ENCODE results near the gene FTCDNL1.

Gene FTCDNL1

DNA sequence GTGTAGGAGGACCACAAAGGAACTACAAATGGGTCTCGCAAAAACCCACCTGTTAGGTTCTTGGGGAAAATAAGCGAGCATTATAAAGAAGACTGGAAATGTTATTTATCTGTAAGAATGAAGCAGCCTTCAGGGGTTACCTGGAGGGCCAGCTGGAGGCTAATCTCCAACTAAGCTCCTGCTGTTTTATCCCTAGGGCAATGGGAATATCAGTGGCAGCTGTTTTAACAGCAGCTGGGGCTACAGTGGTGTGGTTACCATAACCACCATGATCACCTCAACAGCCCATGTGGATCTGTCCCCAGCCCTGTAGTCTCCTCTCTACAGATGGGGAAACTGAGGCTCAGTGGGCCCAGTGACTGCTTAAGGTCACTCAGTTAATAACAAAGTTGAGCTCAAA lies 108.1 kb downstream of the FTCDNL1 start:
- DNase-seq (ENCODE audit: low read depth), result no peak

DNA sequence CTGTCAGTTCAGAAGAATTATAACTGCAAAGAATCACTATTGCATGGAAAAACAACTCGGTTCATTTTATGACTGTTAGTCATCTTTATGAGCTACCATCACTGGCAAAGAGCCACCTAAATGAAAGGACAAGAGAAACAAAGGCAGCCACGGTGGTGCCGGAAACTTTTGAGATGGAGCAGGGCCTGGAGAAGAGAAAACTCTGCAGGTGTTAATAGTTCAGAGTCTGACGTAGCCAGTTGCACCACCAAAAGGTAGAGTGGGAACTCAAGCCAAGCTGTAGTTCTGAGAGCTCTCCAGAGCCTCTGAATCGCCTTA lies 110.9 kb downstream of the FTCDNL1 start:
- DNase-seq (ENCODE audit: low read depth), result no peak

DNA sequence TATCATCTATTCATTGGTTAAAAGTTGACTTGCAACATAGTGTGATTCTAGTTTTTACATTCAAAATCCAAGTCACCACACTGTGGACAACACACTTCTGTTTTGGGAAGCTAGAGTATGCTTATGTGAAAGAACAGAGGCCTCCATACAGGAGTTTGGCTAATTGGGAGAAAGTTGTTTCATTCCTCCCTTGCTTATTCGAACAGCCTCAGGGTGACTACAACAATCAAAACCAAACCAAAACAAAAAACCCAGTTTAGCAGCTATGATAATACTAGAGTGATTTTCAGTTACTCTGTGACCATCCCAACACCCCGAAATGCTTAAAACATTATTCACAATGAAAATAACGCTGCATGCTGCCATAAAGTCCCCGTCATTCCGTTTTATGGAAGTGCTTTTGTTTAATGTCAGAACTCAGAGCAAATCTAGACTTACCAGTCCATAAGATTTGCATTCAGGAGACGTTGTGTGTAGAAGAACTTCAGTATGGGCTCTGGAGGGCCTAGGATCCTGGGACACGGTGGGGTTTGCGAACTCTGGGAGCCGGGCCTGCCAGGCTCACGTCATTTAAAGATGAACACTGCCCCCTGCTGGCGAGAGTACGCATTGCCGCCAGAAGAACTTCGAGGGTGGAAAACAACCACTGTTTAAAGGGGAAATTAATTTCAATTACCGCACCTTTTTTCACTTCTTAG lies 111.4 kb downstream of the FTCDNL1 start:
- no peak for DNase-seq (ENCODE audit: low read depth)

DNA sequence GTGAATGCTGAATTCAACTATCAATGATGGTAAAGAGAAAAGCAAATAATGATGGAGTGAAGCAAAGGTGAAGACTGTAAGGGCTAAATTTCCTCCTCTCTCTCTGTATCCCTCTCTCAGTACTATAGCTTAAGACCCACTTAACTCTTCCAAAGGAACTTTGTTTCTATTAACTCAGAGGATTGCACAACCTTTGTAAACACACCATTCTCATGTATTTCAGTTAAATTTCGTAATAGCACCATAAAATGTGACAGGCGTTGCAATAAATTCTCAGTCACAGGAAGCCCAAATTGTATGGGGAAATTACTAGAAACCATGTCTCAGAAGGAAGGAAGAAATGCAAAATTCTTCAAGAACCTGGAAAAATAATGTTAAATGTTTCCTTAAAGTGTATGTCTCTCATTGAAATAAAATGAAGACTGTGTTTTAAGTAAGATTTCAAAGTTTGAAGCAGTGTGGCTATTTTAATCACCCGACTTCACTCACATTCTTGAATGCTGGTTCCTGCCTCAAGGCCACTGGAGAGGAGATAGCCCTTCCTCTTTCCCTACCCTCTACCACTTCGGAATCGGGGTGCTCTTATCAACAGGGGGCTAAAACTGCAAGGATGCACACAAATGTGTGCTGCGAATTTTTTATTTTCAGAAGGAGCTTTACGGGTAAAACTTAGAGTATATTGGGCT lies 112.1 kb downstream of the FTCDNL1 start:
- peak; percentile 43 for DNase-seq (ENCODE audit: low read depth)

DNA sequence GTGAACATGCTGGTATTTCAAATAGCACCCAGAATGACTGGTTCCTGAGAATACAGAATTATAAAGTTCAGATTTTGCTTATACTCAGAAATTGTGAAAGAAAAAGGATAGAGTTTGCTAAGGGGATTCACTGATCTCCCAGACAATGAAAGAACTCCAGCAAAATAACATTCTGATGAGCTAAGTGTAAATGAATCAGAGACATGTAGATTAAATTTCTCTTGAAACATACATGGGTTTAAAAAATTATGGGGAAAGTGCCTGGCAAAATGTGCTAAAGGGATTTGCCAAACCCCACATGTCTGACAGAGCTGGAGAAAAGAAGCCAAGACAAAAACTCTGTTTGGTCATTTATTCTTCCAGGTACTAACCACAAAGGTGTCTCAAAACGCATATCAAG lies 116.3 kb downstream of the FTCDNL1 start:
- no peak for DNase-seq (ENCODE audit: low read depth)

DNA sequence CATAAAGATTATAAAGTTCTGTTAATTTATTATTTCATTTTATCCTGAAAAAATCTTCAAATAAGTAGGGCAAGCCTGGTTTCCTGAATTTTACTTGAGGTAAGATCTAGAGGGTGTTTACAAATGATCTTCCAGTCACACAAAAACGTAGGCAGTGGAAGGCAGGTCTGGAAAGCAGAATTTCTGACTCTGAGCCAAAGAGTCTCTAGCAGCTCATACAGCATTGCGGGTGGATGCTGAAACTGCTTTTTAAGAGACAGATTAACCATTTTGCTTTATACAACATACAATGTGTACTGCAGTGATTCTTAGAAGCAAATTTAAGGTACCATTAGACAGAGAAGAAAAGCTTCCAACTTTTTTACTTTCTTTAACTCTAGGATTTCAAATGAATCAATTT lies 117.0 kb downstream of the FTCDNL1 start:
- no peak for DNase-seq (ENCODE audit: low read depth)

DNA sequence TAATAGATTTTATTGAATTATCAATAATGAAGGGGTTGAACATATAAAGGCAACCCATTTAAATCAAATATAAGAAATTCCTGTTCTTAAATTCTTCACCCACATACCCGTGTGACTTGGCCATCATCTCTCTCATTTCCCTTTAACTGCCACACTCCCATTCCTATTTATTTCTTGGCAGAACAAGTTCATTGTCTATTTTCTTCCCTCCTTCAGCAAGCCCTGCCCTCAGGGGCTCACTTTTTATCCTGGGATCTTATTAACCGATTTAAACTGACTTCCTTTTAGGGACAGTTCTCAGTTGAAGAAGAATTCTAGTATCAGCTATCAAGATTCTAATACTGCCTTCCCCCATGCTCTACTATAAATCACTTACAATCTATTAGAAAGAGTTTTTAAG lies 123.2 kb downstream of the FTCDNL1 start:
- no peak for DNase-seq (ENCODE audit: low read depth)

DNA sequence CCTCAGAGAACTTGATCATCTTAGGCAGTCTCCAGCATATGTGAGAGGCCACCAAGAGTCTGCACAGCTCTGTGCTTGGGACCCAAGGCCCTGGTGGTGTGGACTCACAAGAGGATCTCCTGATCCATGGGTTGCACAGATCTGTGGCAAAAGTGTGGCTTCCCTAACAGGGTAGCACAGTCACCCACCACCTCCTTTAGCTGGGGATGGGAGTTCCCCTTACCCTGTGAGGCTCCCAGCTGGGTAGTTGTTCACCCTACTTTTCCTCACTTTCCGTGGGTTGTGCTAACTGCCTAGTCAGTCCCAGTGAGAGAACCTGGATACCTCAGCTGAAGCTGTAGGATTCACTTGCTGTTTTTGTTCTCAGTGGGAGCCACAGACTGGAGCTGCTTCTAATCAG lies 123.7 kb downstream of the FTCDNL1 start:
- DNase-seq (ENCODE audit: low read depth), result no peak

DNA sequence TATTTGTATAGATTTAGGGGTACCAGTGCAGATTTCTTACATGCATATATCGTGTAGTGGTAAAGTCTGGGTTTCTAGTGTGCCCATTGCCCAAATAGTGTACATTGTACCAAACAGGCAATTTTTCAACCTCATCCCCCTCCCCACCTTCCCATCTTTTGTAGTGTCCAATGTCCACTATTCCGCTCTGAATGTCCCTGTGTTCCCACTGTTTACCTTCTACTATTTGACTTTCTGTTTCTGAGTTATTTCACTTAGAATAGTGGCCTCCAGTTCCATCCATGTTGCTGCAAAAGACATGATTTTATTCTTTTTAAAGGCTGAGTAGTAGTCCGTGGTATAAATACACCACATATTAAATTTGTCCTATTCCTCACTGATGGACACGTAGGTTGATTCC lies 132.9 kb downstream of the FTCDNL1 start:
- DNase-seq (ENCODE audit: low read depth), result no peak

DNA sequence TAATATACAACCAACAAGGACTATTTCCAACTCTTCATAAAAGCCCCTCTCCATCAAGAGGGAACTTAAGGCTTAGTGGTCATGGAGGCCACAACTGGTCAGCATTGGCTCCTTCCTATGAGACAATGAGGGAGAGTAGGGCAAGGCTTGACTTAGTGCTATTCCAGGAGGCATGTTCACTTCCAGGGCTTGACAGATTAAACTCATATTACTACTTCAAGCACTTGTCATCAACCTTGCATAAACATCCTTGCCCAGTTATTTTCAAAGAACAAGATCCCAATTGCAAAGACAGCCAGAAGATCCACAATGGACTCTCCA lies 133.4 kb downstream of the FTCDNL1 start:
- no peak for DNase-seq (ENCODE audit: low read depth)

DNA sequence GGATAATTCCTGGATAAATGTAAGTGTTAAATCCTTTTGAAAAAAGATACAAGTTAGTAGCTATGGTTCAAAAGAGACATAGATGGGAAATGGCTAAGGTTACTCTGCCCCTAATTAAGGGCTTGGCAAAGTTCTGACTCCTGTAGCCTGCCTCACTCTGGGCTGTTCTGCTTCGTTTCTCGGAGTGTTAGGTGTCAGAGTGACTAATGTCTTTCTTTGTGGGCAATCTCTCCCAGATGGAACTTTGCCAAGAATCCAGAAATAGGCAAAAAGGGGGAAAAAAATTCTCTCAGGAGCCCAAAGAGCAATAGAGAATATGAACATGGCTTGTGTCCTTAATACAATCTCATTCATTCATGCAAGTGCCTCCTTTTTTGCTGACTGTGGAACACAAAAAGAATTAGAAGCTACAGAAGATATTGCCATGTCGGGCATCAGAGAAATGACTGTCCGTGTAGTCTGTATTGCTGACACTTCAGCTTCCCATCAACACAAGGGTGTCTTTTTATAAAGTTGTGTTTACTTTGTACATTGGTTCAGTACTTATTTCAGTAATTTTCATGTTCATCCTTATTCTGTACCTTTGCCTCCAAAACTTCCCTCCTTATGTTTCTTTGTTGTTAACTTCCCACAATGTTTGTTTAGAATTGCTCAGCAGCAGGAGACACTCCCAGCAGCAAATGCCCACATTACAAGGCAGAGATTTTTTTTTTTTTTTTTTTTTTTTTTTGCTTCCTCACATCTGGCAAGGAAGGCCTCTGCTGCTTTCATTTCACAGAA lies 134.0 kb downstream of the FTCDNL1 start:
- no peak for DNase-seq (ENCODE audit: low read depth)

DNA sequence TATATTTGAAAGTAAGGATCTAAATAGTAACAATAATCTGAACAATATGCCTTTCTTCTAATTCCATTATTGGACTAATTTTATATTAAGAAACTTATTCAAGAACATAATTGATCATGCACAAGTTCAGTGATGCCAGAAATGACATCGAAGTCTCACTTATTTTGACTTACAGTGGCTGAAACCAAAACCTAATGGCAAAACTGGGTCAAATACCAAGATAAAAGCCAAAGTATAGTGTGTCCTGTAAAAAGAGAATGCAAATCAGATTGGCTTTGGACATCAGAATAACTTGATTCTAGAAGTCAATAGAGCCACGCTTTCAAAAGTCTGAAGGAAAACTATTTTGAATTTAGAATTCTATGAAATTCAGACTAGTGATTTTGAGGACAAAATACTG lies 137.2 kb downstream of the FTCDNL1 start:
- DNase-seq (ENCODE audit: low read depth), result no peak

DNA sequence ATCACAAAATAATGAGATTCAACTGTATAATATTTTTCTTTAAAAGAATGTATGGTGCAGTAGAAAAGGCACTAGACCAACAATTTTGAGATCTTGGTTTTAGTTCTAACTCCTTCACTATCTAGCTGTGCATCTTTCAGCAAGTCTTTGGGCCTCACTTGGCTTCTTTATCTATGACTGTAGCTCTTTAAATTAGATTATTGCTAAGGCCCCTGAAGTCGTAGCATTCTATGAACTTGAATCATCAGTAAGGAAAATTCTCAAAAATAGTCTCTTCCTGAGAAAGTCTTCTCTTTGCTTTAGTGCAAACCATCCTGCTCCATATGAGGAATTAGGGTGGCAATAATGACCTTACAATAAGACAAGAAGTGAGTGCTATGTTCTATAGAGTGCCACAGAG lies 140.4 kb downstream of the FTCDNL1 start:
- no peak for DNase-seq (ENCODE audit: low read depth)

All from GM04503 (cell line).